ENCODE results near the gene SYNE2.

Gene SYNE2

DNA sequence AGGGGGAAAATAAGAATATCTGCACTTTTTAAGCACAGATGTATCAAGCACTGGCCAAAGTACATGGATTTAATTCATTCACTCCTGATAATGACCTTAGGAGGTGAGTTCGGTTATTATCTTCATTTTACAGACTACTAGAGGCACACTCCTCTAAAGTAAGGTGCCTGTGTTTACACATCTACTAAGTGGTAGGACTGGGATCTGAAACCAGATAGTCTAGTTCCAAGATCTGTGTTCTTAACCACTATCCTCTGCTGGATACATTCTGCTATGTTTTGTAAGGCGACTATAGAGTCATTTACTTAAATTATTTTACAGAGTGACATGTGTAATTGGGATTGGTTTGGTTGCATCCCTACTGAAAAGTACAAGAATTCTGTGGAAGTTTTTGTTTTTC is 266.1 kb downstream of the SYNE2 start:
- H3K4me2 ChIP-seq (ENCODE audit: low read length) = no peak overlapping the region
- H3K9me3 ChIP-seq (ENCODE audit: control insufficient read depth, insufficient read depth, low read length) = no peaks in the 10 kb centered on the region
- no peaks in the 10 kb centered on the region for H4K20me1 ChIP-seq (ENCODE audit: control insufficient read depth, insufficient read depth, low read depth, low read length)
- H3K27me3 ChIP-seq (ENCODE audit: control insufficient read depth, low read length) = no peaks in the 10 kb centered on the region
- peaks cover 82% of the 10 kb centered on the region for H3K36me3 ChIP-seq (ENCODE audit: control insufficient read depth, low read length)
- no peaks in the 10 kb centered on the region; the same call in 1 of the 2 replicates for H3K4me1 ChIP-seq (ENCODE audit: control insufficient read depth, low read length)
- no peaks in the 10 kb centered on the region for H3F3A ChIP-seq (ENCODE audit: control insufficient read depth, insufficient read depth)
- H3K4me3 ChIP-seq (ENCODE audit: low read length) = no peak overlapping the region
- H3K27ac ChIP-seq (ENCODE audit: low read depth, low read length) = no peak overlapping the region
- H3K9me2 ChIP-seq (replicated peaks; ENCODE audit: control insufficient read depth, low read length) = no peaks in the 10 kb centered on the region
- H3K79me2 ChIP-seq (ENCODE audit: control insufficient read depth, low read length) = no peaks in the 10 kb centered on the region
- TF ChIP-seq CTCF (IDR thresholded peaks at IDR 0.05; ENCODE audit: low read depth, low read length, poor library complexity, severe bottlenecking) (no peak), EZH2phosphoT487 (IDR thresholded peaks at IDR 0.05; ENCODE audit: borderline replicate concordance, low read length) (no peak)

DNA sequence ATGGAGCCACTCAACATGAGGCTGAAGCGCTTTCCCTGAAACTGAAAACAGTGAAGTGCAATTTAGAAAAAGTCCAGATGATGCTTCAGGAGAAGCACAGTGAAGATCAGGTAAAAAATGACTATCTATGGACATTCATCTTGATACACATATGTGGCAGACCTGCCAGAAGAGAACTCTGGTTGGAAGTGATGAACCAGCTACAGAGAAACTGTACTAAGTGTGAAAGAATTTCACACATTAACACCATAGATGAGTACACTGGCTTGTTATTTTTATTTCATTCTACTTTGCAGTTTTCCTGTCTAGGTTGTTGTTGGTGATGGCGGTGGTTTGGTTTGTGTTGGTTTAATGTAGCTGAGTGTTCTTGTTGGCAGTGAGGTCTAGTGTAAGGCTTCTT is 266.7 kb downstream of the SYNE2 start:
- no peaks in the 10 kb centered on the region for H3K27me3 ChIP-seq (ENCODE audit: control insufficient read depth, low read length)
- H3F3A ChIP-seq (ENCODE audit: control insufficient read depth, insufficient read depth) = no peaks in the 10 kb centered on the region
- TF ChIP-seq CTCF (IDR thresholded peaks at IDR 0.05; ENCODE audit: low read depth, low read length, poor library complexity, severe bottlenecking) = no peak
- no peak for TF ChIP-seq EZH2phosphoT487 (IDR thresholded peaks at IDR 0.05; ENCODE audit: borderline replicate concordance, low read length)
- no peaks in the 10 kb centered on the region; the same call in 1 of the 2 replicates for H3K4me1 ChIP-seq (ENCODE audit: control insufficient read depth, low read length)
- no peak overlapping the region for H3K4me2 ChIP-seq (ENCODE audit: low read length)
- H4K20me1 ChIP-seq (ENCODE audit: control insufficient read depth, insufficient read depth, low read depth, low read length) = no peaks in the 10 kb centered on the region
- H3K79me2 ChIP-seq (ENCODE audit: control insufficient read depth, low read length) = no peaks in the 10 kb centered on the region
- H3K36me3 ChIP-seq (ENCODE audit: control insufficient read depth, low read length) = peaks cover 82% of the 10 kb centered on the region
- H3K27ac ChIP-seq (ENCODE audit: low read depth, low read length) = no peak overlapping the region
- no peak overlapping the region for H3K4me3 ChIP-seq (ENCODE audit: low read length)
- no peaks in the 10 kb centered on the region for H3K9me2 ChIP-seq (replicated peaks; ENCODE audit: control insufficient read depth, low read length)
- H3K9me3 ChIP-seq (ENCODE audit: control insufficient read depth, insufficient read depth, low read length) = no peaks in the 10 kb centered on the region

DNA sequence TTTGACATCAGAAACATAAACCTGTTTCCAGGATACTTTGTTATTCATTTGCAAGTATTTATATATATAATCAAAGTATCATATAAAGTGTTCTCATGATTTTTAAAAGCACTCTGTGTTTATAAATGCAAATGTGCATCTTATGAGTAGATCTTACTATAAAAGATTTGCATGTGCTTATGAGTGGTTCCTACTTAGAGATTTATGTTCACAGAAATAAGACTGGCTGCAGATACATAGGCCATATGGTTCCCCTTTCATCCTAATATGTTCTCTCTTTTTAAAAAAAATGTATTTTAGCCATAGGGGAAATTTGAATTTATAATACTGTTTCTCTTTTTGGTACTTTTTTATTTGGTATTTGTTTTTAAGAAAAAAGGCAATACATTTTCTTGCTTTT is 267.2 kb downstream of the SYNE2 start:
- Histone ChIP-seq H3K9me3 (ENCODE audit: control insufficient read depth, insufficient read depth, low read length) (no peaks in the 10 kb centered on the region), H3K79me2 (ENCODE audit: control insufficient read depth, low read length) (no peaks in the 10 kb centered on the region), H3K4me1 (ENCODE audit: control insufficient read depth, low read length) (no peaks in the 10 kb centered on the region; the same call in 1 of the 2 replicates), H3K4me2 (ENCODE audit: low read length) (no peak overlapping the region), H3K27ac (ENCODE audit: low read depth, low read length) (no peak overlapping the region), H3K27me3 (ENCODE audit: control insufficient read depth, low read length) (no peaks in the 10 kb centered on the region), H3K9me2 (replicated peaks; ENCODE audit: control insufficient read depth, low read length) (no peaks in the 10 kb centered on the region), H3K4me3 (ENCODE audit: low read length) (no peak overlapping the region), H3K36me3 (ENCODE audit: control insufficient read depth, low read length) (peaks cover 82% of the 10 kb centered on the region), H4K20me1 (ENCODE audit: control insufficient read depth, insufficient read depth, low read depth, low read length) (no peaks in the 10 kb centered on the region), H3F3A (ENCODE audit: control insufficient read depth, insufficient read depth) (no peaks in the 10 kb centered on the region)
- no peak for TF ChIP-seq EZH2phosphoT487 (IDR thresholded peaks at IDR 0.05; ENCODE audit: borderline replicate concordance, low read length)
- no peak for TF ChIP-seq CTCF (IDR thresholded peaks at IDR 0.05; ENCODE audit: low read depth, low read length, poor library complexity, severe bottlenecking)
